ENCODE measurements around the gene MED13L. TPM values are rescaled to one million over a fixed set of nuclear protein-coding genes. Genes with fewer than 3 reads are reported as not detected.
A peak's percentile ranks its signal among the peaks of the same experiment; 100 is the strongest.

Gene MED13L
- total RNA-seq, 6 experiments from 2014 or later = 29.0 to 52.0 (median 38.1) TPM

DNA sequence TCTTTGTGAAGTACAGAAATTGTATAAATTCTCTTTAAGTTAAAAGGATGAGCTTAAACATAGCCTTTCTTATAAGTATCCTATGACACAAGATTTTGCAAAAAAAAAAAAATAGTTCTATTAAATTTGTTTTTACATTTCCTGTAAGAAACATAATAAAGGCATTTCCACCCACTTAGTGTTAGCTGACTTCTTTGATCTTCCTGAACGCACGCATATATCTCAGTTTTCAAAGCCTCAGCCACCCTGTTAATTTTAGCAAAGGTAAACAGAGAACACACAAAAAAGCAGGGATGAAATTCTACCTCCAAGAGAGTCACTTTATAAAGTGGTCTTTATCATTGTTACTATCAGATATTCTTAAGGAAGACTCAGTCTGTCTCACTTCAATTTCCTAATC, 277.9 kb downstream of the MED13L start:
- Histone ChIP-seq H3K4me1 (peaks cover 0 to 17% (median 0%) of the 10 kb centered on the region in 4 donors), H3K4me3 (no peak overlapping the region), H3K36me3 (peaks cover 0 to 35% (median 13%) of the 10 kb centered on the region in 4 donors), H3K9me3 (no peaks in the 10 kb centered on the region), H3K27ac (no peak overlapping the region), H3K27me3 (no peaks in the 10 kb centered on the region)
- 60% methylated on average over 2 of the region's 2 CpGs for WGBS (ENCODE audit: insufficient coverage, low coverage, low lambda C conversion rate, missing lambda C conversion rate)
- ATAC-seq = no peak
- intact Hi-C loops (cut with DNase I) = loop anchor here in 1 of 2 donors (10.0 kb wide), 2 partner anchors 235 to 605 kb away; no protein-coding TSS in a partner anchor
- TF ChIP-seq POLR2A (IDR thresholded peaks at IDR 0.05) (no peak), CTCF (IDR thresholded peaks at IDR 0.05) (no peak)
- DNase-seq = no peak

- DNase-seq (no peak), ATAC-seq (peak; percentile 32 to 70 (median 52))
- no peak overlapping the region for H3K27ac ChIP-seq
- intact Hi-C loops (cut with DNase I) = loop anchor here in 1 of 2 donors (10.0 kb wide), 2 partner anchors 236 to 606 kb away; no protein-coding TSS in a partner anchor
- no peak for TF ChIP-seq POLR2A (IDR thresholded peaks at IDR 0.05)
- TF ChIP-seq CTCF (IDR thresholded peaks at IDR 0.05) = no peak
- H3K27me3 ChIP-seq = no peaks in the 10 kb centered on the region
- WGBS (ENCODE audit: insufficient coverage, low coverage, low lambda C conversion rate, missing lambda C conversion rate) = 31% methylated on average over 10 of the region's 10 CpGs
- H3K9me3 ChIP-seq = no peaks in the 10 kb centered on the region
- H3K4me3 ChIP-seq = no peak overlapping the region
- H3K36me3 ChIP-seq = peaks cover 0 to 35% (median 11%) of the 10 kb centered on the region in 4 donors
- peaks cover 0 to 17% (median 0%) of the 10 kb centered on the region in 4 donors for H3K4me1 ChIP-seq
These were observed 278.6 kb downstream of the MED13L start for GRCh38 chr12:115998794-115999478.

- Histone ChIP-seq H3K9me3 (no peaks in the 10 kb centered on the region), H3K4me3 (no peak overlapping the region), H3K4me1 (peaks cover 0 to 17% (median 0%) of the 10 kb centered on the region in 4 donors), H3K36me3 (peaks cover 0 to 35% (median 10%) of the 10 kb centered on the region in 4 donors), H3K27ac (no peak overlapping the region), H3K27me3 (no peaks in the 10 kb centered on the region)
- no CpG with 5 or more reads among the region's 3 CpGs for WGBS (ENCODE audit: insufficient coverage, low coverage, low lambda C conversion rate, missing lambda C conversion rate)
- intact Hi-C loops (cut with DNase I) = loop anchor here in 1 of 2 donors (10.0 kb wide), 2 partner anchors 237 to 607 kb away; no protein-coding TSS in a partner anchor
- ATAC-seq = peak; percentile 54 to 77 (median 66)
- TF ChIP-seq CTCF (IDR thresholded peaks at IDR 0.05) (peak; percentile 72 to 87 (median 84)), POLR2A (IDR thresholded peaks at IDR 0.05) (no peak)
- no peak for DNase-seq
These were observed 279.3 kb downstream of the MED13L start for GRCh38 chr12:115998119-115998633.

DNA sequence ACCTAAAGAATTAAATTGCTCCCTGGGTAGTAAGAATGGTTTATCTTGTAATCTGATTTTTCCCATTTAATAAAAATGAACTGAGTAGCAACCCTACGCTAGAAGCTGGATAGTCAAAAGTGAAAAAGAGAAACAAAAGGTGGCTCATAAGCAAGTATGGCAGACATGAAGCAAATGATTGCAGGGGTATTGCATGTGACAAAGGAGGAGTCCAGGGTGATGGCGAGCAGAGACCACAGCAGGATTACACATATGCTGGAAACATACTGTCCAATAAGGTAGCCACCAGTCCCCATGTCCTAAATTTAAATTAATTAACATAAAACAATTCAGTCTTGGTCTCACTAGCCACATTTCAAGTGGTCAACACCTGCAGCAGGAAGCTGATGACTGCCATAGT, 283.8 kb downstream of the MED13L start:
- no peak for DNase-seq
- ATAC-seq = no peak
- H3K4me3 ChIP-seq = no peak overlapping the region
- H3K36me3 ChIP-seq = peaks cover 0 to 43% (median 12%) of the 10 kb centered on the region in 4 donors
- no peak for TF ChIP-seq POLR2A (IDR thresholded peaks at IDR 0.05)
- no peak for TF ChIP-seq CTCF (IDR thresholded peaks at IDR 0.05)
- peaks cover 0 to 9% (median 0%) of the 10 kb centered on the region in 4 donors for H3K4me1 ChIP-seq
- no peaks in the 10 kb centered on the region for H3K27me3 ChIP-seq
- no peaks in the 10 kb centered on the region for H3K9me3 ChIP-seq
- intact Hi-C loops (cut with DNase I) = loop anchor here in 1 of 2 donors (10.0 kb wide), 2 partner anchors 241 to 611 kb away; no protein-coding TSS in a partner anchor
- 89% methylated on average over 2 of the region's 2 CpGs for WGBS (ENCODE audit: insufficient coverage, low coverage, low lambda C conversion rate, missing lambda C conversion rate)
- H3K27ac ChIP-seq = no peak overlapping the region
